GM21423 (cell line): ENCODE data around the gene DGLUCY.
A peak's percentile ranks its signal among the peaks of the same experiment; 100 is the strongest.
"Not testable (repeated sequence)": the region's sequence is repeated elsewhere in the genome, so short reads cannot be mapped to it uniquely, and the experiment has no call there.

Source experiments
- ATAC-seq: cut with Tn5 transposase; IDR thresholded peaks from one replicate; pipeline ENCODE4 v1.9.1; 2021; ENCODE audit warnings: mild to moderate bottlenecking, moderate library complexity; ENCODE audit not compliant: unreplicated experiment

Gene DGLUCY

DNA sequence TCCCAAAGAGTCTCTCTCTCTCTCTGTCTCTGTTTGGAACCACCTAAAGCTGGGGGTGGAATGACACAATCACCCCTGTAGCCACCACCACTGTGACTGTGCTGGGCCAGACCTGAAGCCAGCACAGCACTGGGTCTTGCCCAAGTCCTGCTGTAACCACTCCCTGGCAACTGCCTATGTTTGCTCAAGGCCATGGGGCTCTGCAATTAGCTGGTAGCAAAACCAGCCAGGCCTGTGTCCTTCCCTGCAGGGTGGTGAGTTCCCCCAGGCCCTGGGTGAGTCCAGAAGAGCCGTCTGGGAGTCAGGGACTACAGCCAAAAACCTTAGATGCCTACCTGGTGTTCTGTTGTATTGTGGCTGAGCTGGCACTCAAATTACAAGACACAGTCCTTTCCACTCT lies 50.8 kb downstream of the DGLUCY start:
- no peak for ATAC-seq

DNA sequence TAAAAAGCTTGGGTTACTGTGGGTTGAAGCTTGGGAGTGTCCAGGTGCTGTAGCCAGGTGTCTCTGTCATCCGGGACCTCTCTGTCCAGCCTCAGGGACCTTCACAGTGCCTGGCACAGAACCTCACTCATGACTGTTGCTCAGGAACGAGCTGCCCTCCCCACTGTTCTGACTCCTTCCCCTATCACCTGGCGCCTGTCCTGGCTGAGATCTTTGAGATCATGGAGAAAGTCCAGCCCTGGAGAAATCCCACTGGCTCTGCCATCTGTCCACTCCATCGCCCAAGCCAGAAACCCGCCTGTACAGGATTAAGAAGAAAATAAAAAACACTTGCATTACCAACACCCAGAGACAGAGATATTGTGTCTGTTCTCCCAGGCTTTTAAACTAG lies 53.5 kb downstream of the DGLUCY start:
- ATAC-seq: no peak

DNA sequence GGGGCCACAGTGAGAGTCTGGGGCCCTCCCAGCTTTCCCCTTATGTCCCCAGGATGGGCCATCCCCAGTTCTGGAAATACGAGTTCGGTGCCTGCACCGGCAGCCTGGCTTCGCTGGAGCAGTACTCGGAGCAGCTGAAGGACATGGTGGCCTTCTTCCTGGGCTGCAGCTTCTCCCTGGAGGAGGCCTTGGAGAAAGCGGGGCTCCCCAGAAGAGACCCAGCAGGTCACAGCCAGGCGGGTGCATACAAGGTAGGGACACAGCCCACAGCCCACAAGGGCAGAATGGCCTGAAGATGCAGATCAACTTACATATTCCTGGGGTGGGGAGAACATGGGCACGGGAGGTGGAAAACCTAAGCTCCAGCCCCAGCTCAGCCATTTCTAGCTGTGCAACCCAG lies 56.1 kb downstream of the DGLUCY start:
- no peak for ATAC-seq

DNA sequence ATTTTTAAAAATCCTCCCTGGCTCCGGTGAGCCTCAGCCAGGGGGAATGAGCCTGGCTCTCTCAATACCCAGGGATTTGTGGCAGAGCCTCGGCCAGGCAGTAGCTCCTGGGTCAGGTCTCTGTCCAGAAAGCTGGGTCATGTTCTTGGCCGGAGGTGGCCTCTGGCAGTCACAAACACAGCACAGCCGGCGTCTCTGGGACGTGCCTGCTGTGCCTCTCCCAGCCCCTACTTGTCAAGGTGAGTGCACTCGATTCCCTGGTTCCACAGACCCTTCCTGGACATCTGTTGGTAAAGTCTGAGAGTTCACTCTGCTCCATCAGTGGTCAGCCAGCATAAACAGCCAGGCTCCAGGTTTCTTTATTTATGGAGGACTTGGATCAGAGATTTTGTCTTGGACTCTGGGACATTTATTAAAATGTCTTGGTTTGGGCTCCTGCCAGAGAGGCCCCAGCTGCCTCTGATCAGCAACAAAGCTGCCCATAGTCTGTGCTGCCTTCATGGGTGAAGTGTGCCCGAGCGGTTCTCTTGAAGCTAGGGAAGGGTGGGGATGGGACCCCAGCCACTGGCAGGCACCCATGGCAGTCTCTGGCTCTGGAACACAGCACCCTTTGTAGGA lies 56.7 kb downstream of the DGLUCY start:
- ATAC-seq: no peak

DNA sequence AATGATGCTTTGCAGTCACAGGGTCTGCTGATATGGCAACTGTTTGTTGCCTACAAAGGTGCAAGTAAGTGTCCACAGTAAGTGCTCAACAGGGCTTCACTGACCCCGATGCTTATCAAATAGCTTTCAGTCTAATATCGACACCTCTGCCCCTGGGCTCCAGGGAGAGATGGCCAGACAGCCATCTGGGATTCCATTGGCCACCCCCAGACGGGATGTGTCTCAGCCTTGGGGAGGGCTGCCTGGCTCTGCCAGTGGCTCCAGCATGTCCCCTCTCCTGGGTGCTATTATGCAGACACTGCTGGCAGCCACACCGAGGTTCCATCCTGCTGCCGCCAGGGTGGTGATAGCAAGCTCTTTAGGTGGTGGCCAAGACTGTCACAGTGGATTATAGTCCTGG lies 57.4 kb downstream of the DGLUCY start:
- ATAC-seq: no peak

DNA sequence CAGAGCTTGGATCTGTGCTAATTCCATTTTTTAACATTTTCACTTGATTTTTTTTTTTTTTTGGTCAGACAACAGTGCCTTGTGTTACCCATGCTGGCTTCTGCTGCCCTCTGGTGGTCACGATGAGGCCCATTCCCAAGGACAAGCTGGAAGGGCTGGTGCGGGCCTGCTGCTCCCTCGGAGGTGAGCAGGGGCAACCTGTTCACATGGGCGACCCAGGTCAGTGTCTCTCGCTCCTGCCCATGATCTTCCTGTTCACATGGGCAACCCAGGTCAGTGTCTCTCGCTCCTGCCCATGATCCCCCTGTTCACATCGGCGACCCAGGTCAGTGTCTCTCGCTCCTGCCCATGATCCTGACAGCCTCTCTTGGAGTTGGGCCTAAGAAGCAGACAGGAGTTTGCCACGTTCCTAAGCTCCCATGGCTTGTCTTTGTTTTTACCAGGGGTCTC lies 59.4 kb downstream of the DGLUCY start:
- peak; percentile 57 for ATAC-seq

DNA sequence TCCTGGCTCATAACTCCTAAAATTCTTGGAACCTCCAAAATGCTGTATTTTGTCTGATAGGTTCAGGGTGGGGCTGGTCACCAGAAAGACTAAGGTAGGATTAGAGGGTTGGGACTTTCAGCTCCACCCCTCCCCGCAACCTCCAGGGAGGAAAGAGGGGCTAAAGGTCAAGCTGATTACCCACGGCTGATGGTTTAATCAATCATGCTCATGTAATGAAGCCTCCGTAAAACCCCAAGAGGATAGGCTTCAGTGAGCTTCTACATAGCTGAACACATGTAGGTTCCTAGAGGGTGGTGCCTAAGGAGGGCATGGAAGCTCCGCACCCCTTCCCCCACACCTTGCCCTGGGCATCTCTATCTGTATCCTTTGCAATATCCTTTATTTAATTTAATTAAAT lies 60.0 kb downstream of the DGLUCY start:
- no peak for ATAC-seq

DNA sequence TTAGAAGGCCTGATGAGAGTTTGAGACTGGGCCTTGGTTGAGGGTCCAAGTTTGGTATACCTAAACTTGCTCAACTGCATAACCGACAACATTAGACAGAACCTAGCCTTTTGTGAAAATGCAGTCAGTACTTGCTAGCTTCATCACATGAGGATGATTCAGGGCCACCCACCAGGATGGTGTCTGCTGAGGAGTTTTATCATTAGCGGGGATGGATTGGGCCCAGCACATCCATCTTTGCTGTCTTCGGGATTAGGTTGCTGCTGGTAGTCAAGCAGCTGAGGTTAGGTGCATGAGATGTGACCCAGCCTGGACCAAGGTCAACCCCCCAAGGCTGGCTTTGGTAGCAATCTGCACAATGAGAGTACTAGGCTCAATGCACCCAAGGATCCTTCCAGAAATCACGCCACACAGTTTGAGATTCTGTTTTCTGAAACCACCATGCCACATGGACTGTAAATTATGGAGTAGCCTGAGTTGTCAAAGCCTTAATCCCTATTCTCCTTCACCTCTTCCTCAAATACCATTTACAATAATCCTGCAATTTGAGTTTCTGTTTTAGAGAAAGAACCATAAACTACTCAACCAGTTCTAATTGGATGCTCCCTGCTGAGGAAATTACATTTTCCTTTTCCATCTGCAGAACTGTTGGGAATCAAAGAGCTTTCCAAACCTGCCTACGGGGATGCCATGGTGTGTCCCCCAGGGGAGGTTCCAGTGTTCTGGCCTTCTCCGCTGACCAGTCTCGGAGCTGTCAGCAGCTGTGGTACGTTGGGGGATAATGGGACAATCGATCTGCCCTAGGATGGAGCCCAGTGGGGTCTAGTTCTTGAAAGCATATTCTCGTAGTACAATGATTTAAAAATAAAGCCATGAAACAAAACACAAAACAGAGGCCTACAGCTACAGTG lies 61.7 kb downstream of the DGLUCY start:
- no peak for ATAC-seq

DNA sequence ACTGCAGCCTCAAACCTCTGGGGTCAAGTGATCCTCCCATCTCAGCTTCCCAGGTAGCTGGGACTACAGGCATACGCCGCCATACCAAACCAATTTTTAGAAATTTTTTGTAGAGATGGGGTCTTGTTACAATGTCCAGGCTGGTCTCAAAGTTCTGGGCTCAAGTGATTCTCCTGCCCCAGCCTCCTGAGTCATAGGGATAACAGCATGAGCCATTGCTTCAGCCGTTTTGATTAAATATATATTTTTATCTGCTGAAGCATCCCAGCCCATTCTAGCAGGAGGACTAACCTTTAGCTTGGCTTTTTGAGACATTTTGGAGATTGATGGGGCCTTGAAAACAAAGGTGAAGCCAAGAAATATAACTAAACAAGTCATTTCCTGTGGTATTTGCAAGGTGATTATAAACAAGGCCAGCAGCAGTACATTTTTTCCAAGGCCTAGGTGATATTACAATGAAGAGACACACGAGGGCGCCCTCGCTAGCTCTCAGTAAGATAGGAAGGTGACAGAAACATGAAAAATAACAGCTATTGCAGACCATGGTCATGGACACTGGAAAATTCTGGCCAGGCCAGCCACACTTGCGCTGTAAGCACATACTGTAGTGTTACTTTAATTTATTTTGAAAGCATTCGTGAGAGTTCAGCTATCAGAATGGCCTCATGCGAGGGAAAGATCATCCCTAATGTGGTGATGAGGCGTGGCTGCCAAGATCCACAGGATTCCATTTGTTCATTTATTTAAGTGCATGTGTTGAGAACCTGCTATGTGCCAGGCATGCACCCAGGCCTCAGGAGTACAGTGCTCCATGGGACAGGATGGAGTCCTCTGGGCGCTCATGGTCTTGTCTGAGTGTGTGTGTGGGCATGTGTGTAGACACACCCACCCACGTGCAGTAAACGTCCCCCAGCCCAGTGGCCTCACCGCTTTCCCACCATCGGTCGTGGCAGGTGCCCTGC lies 63.5 kb downstream of the DGLUCY start:
- ATAC-seq: peak; percentile 52

DNA sequence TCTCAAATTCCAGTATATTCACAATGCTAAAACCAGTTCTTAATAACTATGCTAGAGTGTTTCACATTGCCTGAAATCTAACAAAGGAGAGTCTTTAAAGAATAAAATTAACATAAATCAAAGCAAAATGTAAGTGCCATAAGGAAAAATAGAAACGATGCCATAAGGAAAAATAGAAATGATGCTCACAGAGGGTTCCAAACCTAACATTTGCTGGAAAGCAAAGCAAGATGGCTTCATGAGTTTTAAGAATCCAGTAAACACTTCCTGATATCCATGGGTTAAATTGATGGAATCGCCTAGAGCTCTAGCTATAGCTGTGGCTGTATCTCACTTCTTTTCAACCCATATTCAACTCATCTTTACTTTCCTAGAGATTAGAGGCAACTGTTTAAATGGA lies 66.7 kb downstream of the DGLUCY start:
- ATAC-seq: no peak

DNA sequence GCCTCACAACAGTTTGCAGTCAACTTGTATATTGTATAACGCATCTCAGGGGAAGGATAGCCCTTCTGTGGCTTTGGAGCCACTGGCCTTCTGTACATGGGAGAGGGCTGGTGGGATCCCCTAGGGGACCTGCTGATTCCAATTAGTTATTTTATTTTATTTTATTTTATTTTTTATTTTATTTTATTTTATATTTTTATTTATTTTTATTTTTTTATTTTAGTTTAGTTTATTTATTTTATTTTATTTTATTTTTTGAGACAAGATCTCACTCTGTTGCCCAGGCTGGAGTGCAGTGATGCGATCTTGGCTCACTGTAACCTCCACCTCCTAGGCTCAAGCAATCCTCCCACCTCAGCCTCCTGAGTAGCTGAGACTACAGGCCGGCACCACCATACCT lies 68.9 kb downstream of the DGLUCY start:
- ATAC-seq: not testable (repeated sequence)

DNA sequence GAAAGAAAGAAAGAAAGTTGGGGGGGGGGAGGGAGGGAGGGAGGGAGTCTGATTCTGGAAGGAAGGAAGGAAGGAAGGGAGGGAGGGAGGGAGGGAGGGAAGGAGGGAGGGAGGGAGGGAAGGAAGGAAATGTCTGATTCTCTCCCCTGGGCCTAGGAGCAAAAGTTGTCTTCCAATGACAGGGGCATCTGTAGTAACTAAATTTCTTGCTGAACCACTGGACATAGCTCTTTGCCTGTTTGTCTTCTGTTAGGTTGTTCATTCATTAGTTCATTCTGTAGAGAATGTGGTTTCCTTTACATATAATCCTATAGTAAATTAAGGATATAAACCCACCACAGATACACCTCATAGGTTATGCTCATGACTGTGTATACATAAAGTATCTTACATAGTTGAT lies 70.7 kb downstream of the DGLUCY start:
- ATAC-seq: no peak

DNA sequence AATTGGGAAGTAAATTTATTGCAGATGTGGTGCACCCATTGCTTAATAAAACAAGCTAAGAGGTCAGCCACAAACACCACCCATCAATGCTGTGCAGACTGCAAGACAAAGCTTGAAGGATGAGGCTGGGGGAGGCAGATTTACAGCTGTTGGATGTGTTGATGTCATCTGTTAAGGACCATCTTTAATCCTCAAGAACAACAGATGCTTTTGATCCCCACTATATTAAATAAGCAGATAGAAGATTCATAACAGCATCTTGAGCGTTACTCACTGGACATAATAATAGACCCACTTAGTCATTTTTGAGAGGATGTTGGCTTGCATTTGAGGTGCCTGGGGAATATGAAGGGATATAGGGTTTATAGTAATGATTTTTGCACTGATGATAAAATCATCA lies 71.8 kb downstream of the DGLUCY start:
- ATAC-seq: no peak

DNA sequence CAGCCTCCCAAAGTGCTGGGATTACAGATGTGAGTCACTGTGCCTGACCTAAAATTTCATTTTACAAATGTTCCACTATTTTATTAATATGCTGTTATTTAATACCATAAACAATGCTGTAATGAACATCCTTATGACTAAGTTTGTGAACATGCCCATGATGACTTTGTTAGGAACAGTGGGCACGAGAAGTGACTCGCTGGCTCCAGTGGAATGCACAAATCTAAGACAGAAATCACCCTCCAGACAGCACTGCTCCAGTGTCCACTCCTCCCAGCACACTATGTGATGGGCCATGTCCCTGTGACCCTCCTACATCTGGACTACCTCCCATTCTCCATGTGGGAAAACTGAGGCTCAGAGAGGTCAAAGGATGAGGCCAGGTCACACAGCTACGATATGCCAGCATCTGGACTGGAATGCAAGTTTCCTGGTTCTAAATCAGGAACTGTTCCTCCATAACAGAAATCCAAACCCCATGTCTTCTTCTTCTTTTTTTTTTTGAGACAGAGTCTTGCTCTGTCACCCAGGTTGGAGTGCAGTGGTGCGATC lies 72.7 kb downstream of the DGLUCY start:
- ATAC-seq: no peak

DNA sequence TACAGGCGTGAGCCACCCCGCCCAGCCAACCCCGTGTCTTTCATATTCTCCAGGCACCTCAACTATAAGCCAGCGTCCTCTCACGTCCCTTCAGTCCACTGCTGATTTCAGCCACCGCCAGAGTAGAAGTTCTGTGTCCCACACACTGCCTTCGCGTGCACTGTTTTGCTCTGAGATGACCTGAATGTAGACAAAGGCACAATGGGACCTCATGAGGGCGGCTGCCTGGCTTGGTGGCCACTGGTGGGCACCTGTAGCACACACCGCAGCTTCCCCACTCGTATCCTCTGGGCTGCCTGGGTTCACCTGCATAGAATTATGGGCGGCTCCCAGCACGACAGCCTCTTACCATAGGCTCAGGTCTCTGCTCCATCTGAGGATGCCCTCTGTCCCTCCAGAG lies 73.4 kb downstream of the DGLUCY start:
- ATAC-seq: no peak

DNA sequence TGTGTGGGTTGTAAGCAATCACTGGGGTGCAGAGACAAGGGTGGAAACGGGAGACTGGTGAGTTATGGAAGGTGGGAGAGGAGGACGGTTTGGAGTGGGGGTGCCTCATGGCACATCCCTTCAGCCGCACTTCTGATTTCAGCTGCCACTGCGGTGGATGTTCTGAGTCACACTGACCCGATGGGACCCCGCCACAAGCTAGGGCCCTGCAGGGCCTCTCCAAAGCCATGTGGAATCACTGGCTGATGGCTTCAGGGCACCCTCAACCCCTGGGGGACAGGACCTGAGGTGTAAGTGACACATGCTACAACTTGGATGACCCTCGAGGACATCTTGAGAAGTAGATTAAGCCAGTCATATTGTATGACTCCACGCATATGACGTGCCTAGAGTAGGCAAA lies 77.0 kb downstream of the DGLUCY start:
- no peak for ATAC-seq

DNA sequence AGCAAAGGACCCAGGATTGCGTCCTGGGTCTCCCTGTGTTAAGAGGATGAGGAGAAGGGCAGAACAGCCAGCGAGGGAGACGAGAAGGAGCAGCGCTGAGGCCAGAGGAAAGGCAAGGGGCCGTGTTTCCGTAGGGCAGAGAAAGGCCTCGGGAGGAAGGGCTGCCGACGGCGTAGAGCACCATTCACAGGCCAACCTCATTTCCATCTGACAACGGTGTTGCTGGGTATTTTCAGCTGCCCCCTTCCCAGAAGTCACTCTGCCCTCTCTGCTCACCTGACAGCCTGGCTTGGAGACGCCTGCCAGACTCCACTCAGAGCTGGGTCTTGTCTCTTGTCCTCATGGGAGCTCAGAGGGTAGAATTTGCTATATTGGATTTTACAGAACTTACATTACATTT lies 79.2 kb downstream of the DGLUCY start:
- no peak for ATAC-seq

DNA sequence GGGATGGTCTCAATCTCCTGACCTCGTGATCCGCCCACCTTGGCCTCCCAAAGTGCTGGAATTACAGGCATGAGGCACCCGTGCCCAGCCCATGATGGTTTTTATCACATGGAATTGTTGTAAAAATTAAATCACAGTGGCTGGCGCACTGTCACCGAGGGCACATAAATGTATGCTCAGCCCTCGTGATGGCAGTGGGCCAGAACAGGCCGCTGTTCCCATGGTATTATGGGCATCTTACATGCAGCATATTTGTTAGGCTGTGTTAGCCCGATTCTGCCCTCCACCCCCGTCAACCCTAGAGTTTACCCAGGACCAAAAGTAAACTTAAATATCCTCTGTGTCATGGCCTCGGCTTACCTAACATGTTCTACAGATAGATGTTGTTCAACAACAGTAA lies 82.0 kb downstream of the DGLUCY start:
- ATAC-seq: no peak

DNA sequence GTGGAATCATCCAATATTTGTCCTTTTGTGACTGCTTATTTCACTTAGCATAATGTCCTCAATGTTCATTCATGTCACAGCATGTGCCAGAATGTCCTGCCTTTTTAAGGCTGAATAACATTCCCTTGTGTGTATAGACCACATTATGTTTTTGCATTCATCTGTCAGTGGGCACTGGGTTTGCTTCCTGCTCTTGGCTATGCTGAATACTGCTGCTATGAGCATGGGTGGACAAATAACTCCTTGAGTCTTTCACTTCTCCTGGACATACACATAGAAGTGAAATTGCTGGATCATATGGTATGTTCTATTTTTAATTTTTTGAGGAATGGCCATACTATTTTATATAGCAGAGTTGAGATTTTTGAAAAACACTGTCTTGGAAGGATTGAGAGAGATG lies 83.8 kb downstream of the DGLUCY start:
- ATAC-seq: no peak

DNA sequence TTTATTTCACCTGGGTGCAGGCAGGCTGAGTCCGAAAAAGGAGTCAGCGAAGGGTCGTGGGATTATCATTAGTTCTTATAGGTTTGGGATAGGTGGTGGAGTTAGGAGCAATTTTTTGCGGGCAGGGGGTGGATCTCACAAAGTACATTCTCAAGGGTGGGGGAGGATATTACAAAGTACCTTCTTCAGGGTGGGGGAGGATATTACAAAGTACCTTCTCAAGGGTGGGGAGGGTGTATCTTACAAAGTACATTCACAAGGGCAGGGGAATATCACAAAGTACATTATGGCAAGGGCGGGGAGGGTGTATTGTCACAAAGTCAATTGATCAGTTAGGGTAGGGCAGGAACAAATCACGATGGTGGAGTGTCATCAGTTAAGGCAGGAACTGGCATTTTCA lies 86.9 kb downstream of the DGLUCY start:
- ATAC-seq: not testable (repeated sequence)
